ENCODE data around the gene FSD1. TPM values are rescaled to one million over a fixed set of nuclear protein-coding genes. Genes with fewer than 3 reads are reported as not detected.

The FSD1 gene
- total and polyA plus RNA-seq, 2 experiments from 2014 or later: 5.8 TPM

- Histone ChIP-seq H2AFZ (no peak overlapping the region), H3K36me3 (ENCODE audit: low read depth) (peaks cover 10% of the 10 kb centered on the region; the same call in 1 of the 2 replicates), H3K4me2 (ENCODE audit: unreplicated experiment) (no peak overlapping the region), H3K4me3 (no peak overlapping the region), H3K4me1 (ENCODE audit: insufficient read depth) (peaks cover 39% of the 10 kb centered on the region), H4K20me1 (ENCODE audit: insufficient read depth) (no peaks in the 10 kb centered on the region), H3K79me2 (ENCODE audit: insufficient read depth) (peaks cover 97% of the 10 kb centered on the region), H3K27ac (no peak overlapping the region), H3K9ac (no peak overlapping the region), H3K9me2 (ENCODE audit: insufficient read depth) (no peaks in the 10 kb centered on the region), H3F3A (ENCODE audit: insufficient read depth) (peaks cover 16% of the 10 kb centered on the region), H3K9me3 (ENCODE audit: low read depth) (no peaks in the 10 kb centered on the region), H3K27me3 (replicated peaks; ENCODE audit: insufficient read depth) (no peaks in the 10 kb centered on the region)
- in situ Hi-C loops (cut with MboI): no loop called here
- TF ChIP-seq EZH2 (IDR thresholded peaks at IDR 0.05; ENCODE audit: insufficient read depth, poor library complexity, severe bottlenecking) (no peak), EZH2phosphoT487 (IDR thresholded peaks at IDR 0.05; ENCODE audit: insufficient read depth, low read depth) (no peak)
- DNase-seq: no peak
- WGBS, 2 experiments (ENCODE audit: low coverage in 1 of 2, low lambda C conversion rate in 2 of 2, missing lambda C conversion rate in 2 of 2): 87 to 93% methylated on average over 9 to 10 of the region's 10 CpGs
Observed at GRCh38 chr19:4367336-4367723, 62.9 kb downstream of the FSD1 start.

DNA sequence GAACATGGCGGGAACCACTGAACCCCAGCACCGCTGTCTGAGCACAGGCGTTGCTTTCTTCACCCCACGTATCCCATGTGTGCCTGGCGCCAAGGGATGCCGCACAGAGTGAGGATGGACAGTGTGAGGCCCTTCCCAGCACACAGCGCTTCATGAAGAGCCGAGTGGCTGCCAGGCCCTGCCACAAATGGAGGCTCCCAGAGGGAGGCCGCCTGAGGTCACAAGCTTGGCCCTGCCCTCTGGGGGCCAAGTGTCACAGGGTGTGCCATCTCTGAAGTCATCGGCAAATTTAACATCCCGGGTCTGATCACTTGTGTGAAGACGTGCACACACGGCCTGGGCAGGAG is 63.4 kb downstream of the FSD1 start:
- Histone ChIP-seq H3F3A (ENCODE audit: insufficient read depth) (peaks cover 20% of the 10 kb centered on the region), H3K36me3 (ENCODE audit: low read depth) (peaks cover 10% of the 10 kb centered on the region; the same call in 1 of the 2 replicates), H3K9me2 (ENCODE audit: insufficient read depth) (no peaks in the 10 kb centered on the region), H3K9me3 (ENCODE audit: low read depth) (no peaks in the 10 kb centered on the region), H3K27ac (0 out of 2 replicates have a peak overlapping the region, but pooled peaks have one; percentile 6), H3K79me2 (ENCODE audit: insufficient read depth) (peaks cover 97% of the 10 kb centered on the region), H4K20me1 (ENCODE audit: insufficient read depth) (no peaks in the 10 kb centered on the region), H3K9ac (no peak overlapping the region), H3K4me1 (ENCODE audit: insufficient read depth) (peaks cover 43% of the 10 kb centered on the region), H3K27me3 (replicated peaks; ENCODE audit: insufficient read depth) (no peaks in the 10 kb centered on the region), H3K4me3 (no peak overlapping the region), H3K4me2 (ENCODE audit: unreplicated experiment) (peak overlapping the region; percentile 0), H2AFZ (no peak overlapping the region)
- in situ Hi-C loops (cut with MboI): no loop called here
- TF ChIP-seq EZH2 (IDR thresholded peaks at IDR 0.05; ENCODE audit: insufficient read depth, poor library complexity, severe bottlenecking): no peak
- no peak for TF ChIP-seq EZH2phosphoT487 (IDR thresholded peaks at IDR 0.05; ENCODE audit: insufficient read depth, low read depth)
- 67 to 70% methylated on average over 13 of the region's 13 CpGs for WGBS, 2 experiments (ENCODE audit: low coverage in 1 of 2, low lambda C conversion rate in 2 of 2, missing lambda C conversion rate in 2 of 2)
- DNase-seq: no peak

- TF ChIP-seq EZH2phosphoT487 (IDR thresholded peaks at IDR 0.05; ENCODE audit: insufficient read depth, low read depth) (no peak), EZH2 (IDR thresholded peaks at IDR 0.05; ENCODE audit: insufficient read depth, poor library complexity, severe bottlenecking) (no peak)
- Histone ChIP-seq H4K20me1 (ENCODE audit: insufficient read depth) (no peaks in the 10 kb centered on the region), H3K79me2 (ENCODE audit: insufficient read depth) (peaks cover 97% of the 10 kb centered on the region), H3K36me3 (ENCODE audit: low read depth) (peaks cover 10% of the 10 kb centered on the region; the same call in 1 of the 2 replicates), H3K9me2 (ENCODE audit: insufficient read depth) (no peaks in the 10 kb centered on the region), H3K4me1 (ENCODE audit: insufficient read depth) (peaks cover 48% of the 10 kb centered on the region), H3K9me3 (ENCODE audit: low read depth) (no peaks in the 10 kb centered on the region), H3K27ac (peak overlapping the region; percentile 46; the same call in 1 of the 2 replicates), H3K4me3 (no peak overlapping the region), H3F3A (ENCODE audit: insufficient read depth) (peaks cover 22% of the 10 kb centered on the region), H3K4me2 (ENCODE audit: unreplicated experiment) (peak overlapping the region; percentile 0), H2AFZ (no peak overlapping the region), H3K27me3 (replicated peaks; ENCODE audit: insufficient read depth) (no peaks in the 10 kb centered on the region), H3K9ac (peak overlapping the region; percentile 49; the same call in 1 of the 2 replicates)
- in situ Hi-C loops (cut with MboI): no loop called here
- 58 to 60% methylated on average over 19 of the region's 19 CpGs for WGBS, 2 experiments (ENCODE audit: low coverage in 1 of 2, low lambda C conversion rate in 2 of 2, missing lambda C conversion rate in 2 of 2)
- no peak for DNase-seq
Observed at GRCh38 chr19:4368128-4368820, 63.9 kb downstream of the FSD1 start.

DNA sequence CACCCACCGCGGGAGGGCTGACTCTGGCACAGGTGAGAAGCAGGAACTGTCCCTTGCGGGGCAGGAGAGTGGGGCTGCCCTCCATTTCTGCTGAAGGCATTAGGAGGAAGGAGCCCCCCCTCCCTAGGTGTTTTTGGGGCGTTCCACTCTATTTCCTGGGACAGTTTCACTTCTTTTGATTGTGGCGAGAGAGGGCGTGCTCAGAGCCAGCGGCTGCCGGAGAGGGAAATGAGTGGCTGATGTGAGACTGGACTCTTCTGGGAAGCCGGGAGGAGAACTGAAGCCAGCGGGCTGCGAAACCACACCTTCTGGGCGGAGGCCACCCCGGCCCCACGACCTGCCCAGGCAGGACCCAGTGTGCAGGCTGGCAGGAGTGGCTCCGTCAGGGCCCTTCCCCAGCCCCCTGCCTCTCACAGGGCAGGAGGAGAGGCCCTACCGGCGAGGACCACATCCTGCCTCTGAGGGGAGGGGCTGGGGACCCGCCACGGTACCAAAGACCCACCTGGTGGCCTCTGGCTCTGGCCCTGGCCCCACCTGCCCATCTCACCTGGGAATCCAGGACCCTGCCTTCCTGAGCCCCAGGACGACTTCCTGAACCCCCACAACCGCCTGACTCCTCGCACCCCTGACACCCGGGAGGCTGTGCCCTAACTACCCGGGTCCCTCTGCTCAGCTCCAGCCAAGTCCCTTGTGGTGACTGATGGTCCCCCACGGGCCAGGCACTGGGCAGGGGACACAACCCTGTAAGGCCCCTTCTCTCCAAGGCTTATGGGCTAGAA is 64.9 kb downstream of the FSD1 start:
- Histone ChIP-seq H3K9ac (peak overlapping the region; percentile 49), H4K20me1 (ENCODE audit: insufficient read depth) (no peaks in the 10 kb centered on the region), H3K4me3 (no peak overlapping the region), H3K4me1 (ENCODE audit: insufficient read depth) (peaks cover 59% of the 10 kb centered on the region), H3K4me2 (ENCODE audit: unreplicated experiment) (no peak overlapping the region), H3K79me2 (ENCODE audit: insufficient read depth) (peaks cover 91% of the 10 kb centered on the region), H3K9me3 (ENCODE audit: low read depth) (no peaks in the 10 kb centered on the region), H3F3A (ENCODE audit: insufficient read depth) (peaks cover 29% of the 10 kb centered on the region), H2AFZ (no peak overlapping the region), H3K9me2 (ENCODE audit: insufficient read depth) (no peaks in the 10 kb centered on the region), H3K36me3 (ENCODE audit: low read depth) (peaks cover 10% of the 10 kb centered on the region; the same call in 1 of the 2 replicates), H3K27ac (peak overlapping the region; percentile 46), H3K27me3 (replicated peaks; ENCODE audit: insufficient read depth) (no peaks in the 10 kb centered on the region)
- DNase-seq: peak; percentile 63
- no peak for TF ChIP-seq EZH2 (IDR thresholded peaks at IDR 0.05; ENCODE audit: insufficient read depth, poor library complexity, severe bottlenecking)
- no peak for TF ChIP-seq EZH2phosphoT487 (IDR thresholded peaks at IDR 0.05; ENCODE audit: insufficient read depth, low read depth)
- in situ Hi-C loops (cut with MboI): no loop called here
- 50 to 55% methylated on average over 25 of the region's 25 CpGs for WGBS, 2 experiments (ENCODE audit: low coverage in 1 of 2, low lambda C conversion rate in 2 of 2, missing lambda C conversion rate in 2 of 2)
